Fibroblast of mammary gland (primary cell): ENCODE data around the gene GNB5.
"Not testable (repeated sequence)": the region's sequence is repeated elsewhere in the genome, so short reads cannot be mapped to it uniquely, and the experiment has no call there.

Experiments used
- DNase-seq: peaks from one replicate; pipeline ENCODE4 v3.0.0-alpha.2; 2010; ENCODE audit warnings: low read depth
- H3K4me3 ChIP-seq: 2 replicates; pipeline ENCODE4 v1.5.1; 2011; ENCODE audit warnings: low read depth, mild to moderate bottlenecking, low read length, moderate library complexity; ENCODE audit not compliant: control insufficient read depth
- CTCF ChIP-seq: conservative IDR thresholded peaks from 2 replicates; pipeline ENCODE4 v1.5.1; 2011; ENCODE audit warnings: low read depth, low read length, inconsistent platforms; ENCODE audit not compliant: control insufficient read depth, insufficient read depth

The GNB5 gene

DNA sequence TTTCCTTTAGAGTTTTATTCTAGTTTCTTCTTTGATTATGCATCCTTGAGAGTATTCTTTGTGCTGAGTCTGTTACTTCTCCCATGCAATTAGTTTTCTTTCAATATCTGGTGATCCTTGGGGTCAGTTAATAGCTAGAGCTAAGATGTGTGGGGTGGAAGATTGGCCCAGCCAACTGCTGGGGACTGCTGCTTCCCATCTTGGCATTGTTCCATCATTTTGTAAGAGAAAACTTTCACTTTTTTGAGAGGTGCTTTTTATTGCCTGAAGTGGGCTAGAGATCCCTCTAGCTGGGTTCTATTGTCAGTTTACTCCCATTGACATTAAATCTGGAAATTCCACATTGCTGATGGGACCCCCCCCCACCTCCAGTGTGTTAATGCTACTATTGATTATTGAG is 94.0 kb downstream of the GNB5 start:
- no peak overlapping the region for H3K4me3 ChIP-seq
- no peak for DNase-seq
- TF ChIP-seq CTCF, result no peak

GRCh38 chr15:52096536-52096935 is 94.7 kb downstream of the GNB5 start:
- not testable (repeated sequence) for DNase-seq, H3K4me3 ChIP-seq

DNA sequence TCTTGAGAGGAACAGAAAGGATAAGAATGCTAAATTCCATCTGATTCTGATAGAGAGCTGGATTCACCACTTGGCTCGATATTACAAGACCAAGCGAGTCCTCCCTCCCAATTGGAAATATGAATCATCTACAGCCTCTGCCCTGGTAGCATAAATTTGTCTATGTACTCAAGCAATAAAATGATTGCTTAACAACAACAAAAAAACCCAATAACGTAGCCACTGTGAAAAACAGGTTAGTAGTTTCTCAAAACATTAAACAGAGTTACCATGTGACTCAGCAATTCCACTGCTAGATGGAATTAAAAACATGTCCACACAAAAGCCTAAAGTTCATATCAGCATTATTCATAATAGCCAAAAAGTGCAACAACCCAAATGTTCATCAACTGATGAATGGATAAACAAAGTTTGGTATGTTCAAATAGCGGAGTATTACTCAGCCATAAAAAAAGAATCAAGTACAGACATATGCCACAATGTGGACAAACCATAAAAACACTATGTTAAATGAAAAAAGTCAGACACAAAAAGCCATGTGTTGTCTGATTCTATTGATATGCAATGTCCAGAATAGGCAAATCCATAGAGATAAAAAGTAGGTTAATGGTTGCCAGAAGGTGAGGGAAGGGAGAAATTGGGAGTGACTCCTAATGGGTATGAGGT is 95.5 kb downstream of the GNB5 start:
- peak; percentile 99 for DNase-seq
- H3K4me3 ChIP-seq, result no peak overlapping the region
- no peak for TF ChIP-seq CTCF

DNA sequence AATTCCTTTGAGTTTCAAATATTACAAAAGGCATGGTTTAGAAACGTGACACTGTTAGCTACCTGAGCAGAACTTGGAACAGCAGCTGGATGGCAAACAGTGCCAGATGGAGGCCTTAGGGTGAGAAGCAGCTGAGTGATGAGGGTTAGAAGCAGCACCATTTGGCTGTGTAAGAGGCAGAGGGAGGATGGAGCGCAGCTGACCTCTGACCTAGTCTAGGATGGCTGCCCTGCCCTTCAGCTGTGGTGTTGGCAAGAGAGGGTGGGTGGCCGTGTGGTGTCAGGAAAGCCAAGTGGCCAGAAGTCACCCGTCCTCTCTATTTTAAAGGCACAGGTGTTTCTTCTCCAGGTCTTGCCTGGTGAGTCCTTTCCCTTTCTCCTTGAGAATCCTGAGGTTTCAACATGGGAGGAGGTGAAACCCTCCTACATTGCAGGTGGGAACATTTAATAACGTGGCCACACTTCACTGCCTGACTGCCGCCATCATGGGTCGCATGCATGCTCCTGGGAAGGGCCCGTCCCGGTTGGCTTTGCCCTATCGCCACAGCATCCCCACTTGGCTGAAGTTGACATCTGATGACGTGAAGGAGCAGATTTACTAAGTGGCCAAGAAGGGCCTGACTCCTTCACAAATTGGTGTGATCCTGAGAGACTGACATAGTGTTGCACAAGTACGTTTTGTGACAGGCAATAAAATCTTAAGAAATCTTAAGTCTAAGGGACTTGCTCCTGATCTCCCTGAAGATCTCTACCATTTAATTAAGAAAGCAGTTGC is 96.2 kb downstream of the GNB5 start:
- DNase-seq, result no peak
- no peak for TF ChIP-seq CTCF
- H3K4me3 ChIP-seq, result no peak overlapping the region

DNA sequence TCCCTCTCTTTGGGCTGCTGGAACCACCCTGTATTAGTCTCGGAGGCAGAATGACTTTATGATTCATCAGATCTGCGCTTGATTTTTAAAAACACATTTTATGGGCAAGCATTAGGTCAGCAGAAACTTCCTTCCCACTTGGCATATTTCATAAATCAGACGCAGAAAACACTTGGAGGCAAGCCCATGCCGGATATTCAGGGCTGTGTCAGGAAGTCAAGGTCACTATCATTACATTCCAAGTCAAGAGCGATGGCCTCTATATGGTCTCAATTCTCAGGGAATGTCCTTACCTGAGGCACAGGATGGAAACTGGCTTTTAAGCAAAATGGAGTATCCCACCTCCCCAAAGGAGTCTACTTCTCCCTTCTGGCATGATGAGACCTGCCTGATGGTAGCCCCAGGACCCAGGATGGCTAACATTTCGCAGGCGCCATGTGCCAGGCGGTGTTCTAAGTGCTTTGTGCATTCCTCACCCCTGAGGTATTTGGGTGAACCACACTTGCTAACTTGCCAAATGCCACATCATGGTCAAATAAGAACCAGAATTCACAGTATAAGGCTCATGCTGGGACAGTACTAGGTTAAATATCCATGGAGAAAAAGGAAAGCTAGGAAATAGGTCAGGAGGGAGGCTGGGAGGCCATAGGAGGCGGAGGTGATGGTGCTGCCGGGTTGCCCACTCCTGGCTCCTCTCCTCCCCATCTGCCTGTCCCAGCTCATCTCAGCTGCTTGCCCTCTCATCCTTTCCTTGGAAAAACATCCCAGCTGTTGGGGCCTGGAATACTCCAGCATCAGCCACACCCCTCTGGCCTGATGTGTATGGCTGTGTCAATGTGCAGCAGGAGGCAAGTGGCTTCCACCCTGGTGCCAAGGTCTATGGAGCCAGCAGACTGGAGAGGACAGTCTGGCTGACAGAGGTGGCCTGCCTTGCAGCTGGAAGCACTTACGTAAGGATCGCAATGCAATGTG is 97.4 kb downstream of the GNB5 start:
- no peak for TF ChIP-seq CTCF
- DNase-seq, result peak; percentile 98
- no peak overlapping the region for H3K4me3 ChIP-seq

DNA sequence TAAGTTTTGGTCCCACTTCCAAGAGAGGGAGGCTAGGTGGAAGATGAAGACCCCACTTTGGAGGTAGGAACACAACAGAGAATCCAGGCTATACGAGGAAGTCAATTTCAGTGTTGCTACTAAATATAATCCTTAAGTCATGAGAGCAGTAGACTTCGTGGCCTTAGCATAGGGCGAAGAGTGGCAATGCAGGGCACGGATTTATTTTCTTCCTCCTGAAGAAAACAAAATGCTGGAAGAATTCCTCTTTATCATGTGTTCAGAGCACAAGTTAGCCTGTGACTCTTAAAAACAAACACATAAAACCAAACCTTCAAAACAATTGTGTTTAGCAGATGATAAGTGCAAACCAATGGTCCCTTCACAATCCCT is 98.0 kb downstream of the GNB5 start:
- DNase-seq, result no peak
- H3K4me3 ChIP-seq, result no peak overlapping the region
- TF ChIP-seq CTCF, result no peak

DNA sequence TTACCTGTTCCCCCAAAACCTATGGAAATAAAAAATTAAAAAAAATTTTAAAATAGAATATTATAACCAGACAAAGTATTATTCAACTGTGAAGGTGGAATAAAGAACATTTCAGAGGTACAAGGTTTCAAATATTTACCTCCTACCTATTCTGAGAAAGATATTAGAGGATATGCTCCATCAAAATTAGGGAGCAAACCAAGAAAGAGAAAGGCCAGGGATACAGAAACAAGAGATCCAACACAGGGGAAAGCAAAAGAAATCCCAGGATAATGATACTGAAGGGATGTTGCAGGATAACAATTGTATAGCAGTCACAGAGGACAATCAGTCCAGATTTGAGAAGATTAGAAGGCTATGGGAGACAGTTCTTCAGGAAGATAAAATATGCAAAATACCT is 101.0 kb downstream of the GNB5 start:
- H3K4me3 ChIP-seq, result no peak overlapping the region
- DNase-seq, result no peak
- TF ChIP-seq CTCF, result no peak
